Peyer's patch (tissue), 4 donors: ENCODE results near the gene SLC4A5.

Experiments
- CTCF ChIP-seq, 6 experiments: fragments of 450-650 bp in 4 of 6; fragments of 200-600 bp in 2 of 6; sonication (generic) in 1 of 6; IDR thresholded peaks; one replicate each; pipeline ENCODE4 v1.5.1; 2017 to 2019; ENCODE audit warnings: antibody characterized with exemption in 6 of 6, mild to moderate bottlenecking in 3 of 6, moderate library complexity in 1 of 6
- POLR2A ChIP-seq, 2 donors: fragments of 450-650 bp; IDR thresholded peaks; one replicate each; pipeline ENCODE4 v1.5.1; 2017; ENCODE audit warnings: antibody characterized with exemption in 2 of 2, mild to moderate bottlenecking in 2 of 2, moderate library complexity in 2 of 2

- no peak for TF ChIP-seq POLR2A (IDR thresholded peaks at IDR 0.05)
- no peak for TF ChIP-seq CTCF (IDR thresholded peaks at IDR 0.05)
These were observed 50.5 kb downstream of the SLC4A5 start for GRCh38 chr2:74292751-74293150.
